Measurements from ENCODE around the gene D2HGDH.

DNA sequence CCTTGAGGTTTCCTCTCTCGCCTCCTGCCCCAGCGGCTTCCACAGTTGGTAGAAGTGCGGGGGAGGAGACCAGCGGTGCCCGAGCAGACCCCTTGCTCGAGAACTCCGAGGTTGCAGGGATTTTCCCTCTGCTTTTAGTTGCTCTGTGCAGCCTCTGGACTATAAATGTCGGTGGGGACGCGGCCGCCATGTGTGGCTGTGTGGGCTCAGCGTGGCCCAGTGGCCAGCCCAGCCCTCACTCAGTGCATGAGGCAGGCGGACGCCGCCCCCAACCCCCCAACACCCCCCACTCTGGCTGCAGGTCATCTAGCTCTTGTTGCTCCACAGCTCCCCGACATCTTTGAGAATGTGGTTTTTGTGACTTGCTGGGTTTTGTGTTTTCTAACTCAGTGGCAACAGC lies 15.3 kb upstream of the D2HGDH start:
- TF ChIP-seq, protein P1, sequence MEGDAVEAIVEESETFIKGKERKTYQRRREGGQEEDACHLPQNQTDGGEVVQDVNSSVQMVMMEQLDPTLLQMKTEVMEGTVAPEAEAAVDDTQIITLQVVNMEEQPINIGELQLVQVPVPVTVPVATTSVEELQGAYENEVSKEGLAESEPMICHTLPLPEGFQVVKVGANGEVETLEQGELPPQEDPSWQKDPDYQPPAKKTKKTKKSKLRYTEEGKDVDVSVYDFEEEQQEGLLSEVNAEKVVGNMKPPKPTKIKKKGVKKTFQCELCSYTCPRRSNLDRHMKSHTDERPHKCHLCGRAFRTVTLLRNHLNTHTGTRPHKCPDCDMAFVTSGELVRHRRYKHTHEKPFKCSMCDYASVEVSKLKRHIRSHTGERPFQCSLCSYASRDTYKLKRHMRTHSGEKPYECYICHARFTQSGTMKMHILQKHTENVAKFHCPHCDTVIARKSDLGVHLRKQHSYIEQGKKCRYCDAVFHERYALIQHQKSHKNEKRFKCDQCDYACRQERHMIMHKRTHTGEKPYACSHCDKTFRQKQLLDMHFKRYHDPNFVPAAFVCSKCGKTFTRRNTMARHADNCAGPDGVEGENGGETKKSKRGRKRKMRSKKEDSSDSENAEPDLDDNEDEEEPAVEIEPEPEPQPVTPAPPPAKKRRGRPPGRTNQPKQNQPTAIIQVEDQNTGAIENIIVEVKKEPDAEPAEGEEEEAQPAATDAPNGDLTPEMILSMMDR (conservative IDR thresholded peaks at IDR 0.05): no peak
- TF ChIP-seq EZH2 (IDR thresholded peaks at IDR 0.05; ENCODE audit: low read depth): no peak
